GM10248 (cell line): ENCODE measurements around the gene PIP4K2A.
"Not testable (repeated sequence)": the region's sequence is repeated elsewhere in the genome, so short reads cannot be mapped to it uniquely, and the experiment has no call there.

ENCODE experiments used
- CTCF ChIA-PET: fragments of 300-600 bp; sonication (Branson Sonifier 250); formaldehyde crosslinking; extraction: SDS; loops from one replicate; lab custom pipeline; 2021; ENCODE audit warnings: antibody characterized with exemption; lab: Yijun Ruan, JAX
- POLR2A ChIA-PET: fragments of 350-650 bp; sonication (Branson Sonifier 250); formaldehyde crosslinking; extraction: SDS; loops from one replicate; lab custom pipeline; 2020; ENCODE audit warnings: antibody characterized with exemption; lab: Yijun Ruan, JAX
- DNase-seq: peaks from one replicate; pipeline ENCODE4 v3.0.0; 2012; ENCODE audit errors: extremely low spot score
- TF ChIP-seq, protein P1 (sequence below): IDR thresholded peaks from 2 replicates; pipeline ENCODE4 v1.5.1; 2012; ENCODE audit warnings: mild to moderate bottlenecking, low read depth; ENCODE audit errors: extremely low read depth, missing control alignments, control extremely low read depth

PIP4K2A gene

DNA sequence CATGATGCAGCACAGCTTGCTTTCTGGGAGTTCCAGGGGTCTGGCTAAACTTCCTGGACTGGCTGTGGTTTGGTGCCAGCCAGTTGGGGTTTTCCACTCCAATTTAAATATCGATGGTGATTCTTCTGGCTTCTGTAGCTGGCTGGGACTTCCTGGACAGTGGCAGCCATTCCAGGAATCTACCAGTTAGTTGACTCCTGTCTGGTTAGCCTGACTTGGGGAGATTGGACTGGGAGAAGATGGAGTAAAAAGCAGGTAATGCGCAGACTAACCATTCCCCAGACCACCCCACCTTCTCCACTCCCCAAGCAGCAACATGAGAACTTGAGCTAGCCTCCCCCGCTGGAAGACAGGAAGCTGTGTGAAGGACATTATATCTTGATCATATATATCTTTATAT, 6.3 kb upstream of the PIP4K2A start:
- ChIA-PET CTCF (interaction anchor here (1.2 to 1.4 kb wide), 3 partner anchors 12 to 51 kb away, joined by 3 to 5 read pairs (median 4); no protein-coding TSS in a partner anchor), POLR2A (no interaction called here)
- TF ChIP-seq, protein P1, sequence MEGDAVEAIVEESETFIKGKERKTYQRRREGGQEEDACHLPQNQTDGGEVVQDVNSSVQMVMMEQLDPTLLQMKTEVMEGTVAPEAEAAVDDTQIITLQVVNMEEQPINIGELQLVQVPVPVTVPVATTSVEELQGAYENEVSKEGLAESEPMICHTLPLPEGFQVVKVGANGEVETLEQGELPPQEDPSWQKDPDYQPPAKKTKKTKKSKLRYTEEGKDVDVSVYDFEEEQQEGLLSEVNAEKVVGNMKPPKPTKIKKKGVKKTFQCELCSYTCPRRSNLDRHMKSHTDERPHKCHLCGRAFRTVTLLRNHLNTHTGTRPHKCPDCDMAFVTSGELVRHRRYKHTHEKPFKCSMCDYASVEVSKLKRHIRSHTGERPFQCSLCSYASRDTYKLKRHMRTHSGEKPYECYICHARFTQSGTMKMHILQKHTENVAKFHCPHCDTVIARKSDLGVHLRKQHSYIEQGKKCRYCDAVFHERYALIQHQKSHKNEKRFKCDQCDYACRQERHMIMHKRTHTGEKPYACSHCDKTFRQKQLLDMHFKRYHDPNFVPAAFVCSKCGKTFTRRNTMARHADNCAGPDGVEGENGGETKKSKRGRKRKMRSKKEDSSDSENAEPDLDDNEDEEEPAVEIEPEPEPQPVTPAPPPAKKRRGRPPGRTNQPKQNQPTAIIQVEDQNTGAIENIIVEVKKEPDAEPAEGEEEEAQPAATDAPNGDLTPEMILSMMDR = no peak
- no peak for DNase-seq

DNA sequence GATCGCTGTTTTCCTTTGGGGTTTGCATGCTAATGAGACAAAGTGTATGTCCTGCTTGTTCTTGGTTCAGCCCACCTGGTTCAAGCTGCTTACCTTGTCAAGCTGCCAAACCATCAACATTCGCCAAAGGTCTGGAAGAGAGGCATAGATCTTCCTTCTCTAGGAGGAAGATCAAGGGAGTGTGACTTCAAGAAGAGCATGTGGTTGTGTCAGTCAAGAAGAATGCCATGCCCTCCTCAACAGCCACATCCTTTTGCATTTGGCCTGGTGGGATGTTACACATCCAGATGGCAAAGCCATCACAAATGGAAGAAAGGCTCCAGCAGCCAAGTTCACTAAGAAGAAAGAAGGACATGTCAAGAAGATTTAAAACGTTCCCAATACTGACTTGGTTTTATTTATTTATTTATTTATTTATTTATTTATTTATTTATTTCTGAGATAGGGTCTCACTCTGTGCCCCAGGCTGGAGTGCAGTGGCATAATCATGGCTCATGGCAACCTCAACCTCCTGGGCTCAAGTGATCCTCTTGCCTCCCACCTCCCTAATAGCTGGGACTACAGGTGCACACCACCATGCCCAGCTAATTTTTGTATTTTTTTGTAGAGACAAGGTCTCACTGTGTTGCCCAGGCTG, 5.1 kb upstream of the PIP4K2A start:
- TF ChIP-seq, protein P1 = no peak
- CTCF ChIA-PET = interaction anchor here (1.2 to 1.4 kb wide), 2 partner anchors 13 to 50 kb away, joined by 4 to 5 read pairs; no protein-coding TSS in a partner anchor
- DNase-seq = no peak
- POLR2A ChIA-PET = no interaction called here

DNA sequence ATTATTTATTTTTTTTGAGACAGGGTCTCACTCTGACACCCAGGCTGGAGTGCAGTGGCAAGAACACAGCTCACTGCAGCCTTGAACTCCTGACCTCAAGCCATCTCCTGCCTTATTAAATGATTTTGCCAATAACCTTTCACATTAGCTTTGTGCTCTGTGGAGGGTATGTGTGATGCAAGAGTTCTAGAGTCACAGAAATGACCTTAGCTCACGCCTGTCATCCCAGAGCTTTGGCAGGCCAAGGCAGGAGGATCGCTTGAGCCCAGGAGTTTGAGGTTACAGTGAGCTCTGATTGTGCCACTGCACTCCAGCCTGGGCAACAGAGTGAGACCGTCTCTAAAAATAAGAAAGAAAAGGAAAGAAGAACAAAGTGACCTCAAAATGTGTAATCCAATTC, 4.3 kb upstream of the PIP4K2A start:
- DNase-seq, POLR2A ChIA-PET: not testable (repeated sequence)
- CTCF ChIA-PET = interaction anchor here (1.7 kb wide), 1 partner anchor 14 kb away, joined by 3 read pairs; no protein-coding TSS in a partner anchor

DNA sequence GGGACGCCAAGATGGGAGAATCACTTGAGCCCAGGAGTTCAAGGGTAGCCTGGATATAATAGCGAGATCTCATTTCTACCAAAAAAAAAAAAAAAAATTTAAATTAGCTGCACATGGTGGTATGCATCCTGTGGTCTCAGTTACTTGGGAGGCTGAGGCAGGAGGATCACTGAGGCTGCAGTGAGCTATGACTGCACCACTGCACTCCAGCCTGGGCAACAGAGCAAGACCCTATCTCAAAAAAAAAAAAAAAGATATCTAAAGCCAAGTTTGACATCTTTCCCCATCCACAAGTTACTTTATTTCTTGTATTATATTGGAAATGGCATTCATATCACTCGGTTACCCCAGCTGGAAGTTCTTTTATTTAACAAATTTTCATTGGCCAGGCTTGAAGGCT, 3.4 kb upstream of the PIP4K2A start:
- CTCF ChIA-PET = interaction anchor here (1.7 kb wide), 1 partner anchor 15 kb away, joined by 3 read pairs; no protein-coding TSS in a partner anchor
- TF ChIP-seq, protein P1 = no peak
- DNase-seq = no peak
- POLR2A ChIA-PET = no interaction called here

DNA sequence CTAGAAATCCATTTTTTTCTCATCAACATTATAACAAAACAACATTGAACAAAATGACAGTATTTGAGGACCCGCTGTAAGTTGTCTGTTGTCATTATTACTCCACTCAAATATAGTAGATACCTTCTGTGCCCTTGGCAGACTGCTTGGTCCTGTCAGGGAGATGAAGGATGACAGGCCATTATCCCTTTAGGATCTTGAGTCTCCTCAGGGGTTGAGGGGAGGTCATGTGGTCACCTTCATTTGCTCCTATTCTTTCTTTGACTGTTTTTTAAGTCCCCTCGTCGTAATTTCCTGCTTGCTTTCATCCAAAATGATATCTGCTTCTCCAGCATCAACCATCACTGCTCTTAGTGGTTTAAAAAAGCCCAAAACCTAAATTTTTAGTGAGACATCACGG, 2.6 kb upstream of the PIP4K2A start:
- CTCF ChIA-PET = interaction anchor here (1.7 kb wide), 1 partner anchor 16 kb away, joined by 3 read pairs; no protein-coding TSS in a partner anchor
- no peak for DNase-seq
- TF ChIP-seq, protein P1 = no peak
- POLR2A ChIA-PET = no interaction called here

DNA sequence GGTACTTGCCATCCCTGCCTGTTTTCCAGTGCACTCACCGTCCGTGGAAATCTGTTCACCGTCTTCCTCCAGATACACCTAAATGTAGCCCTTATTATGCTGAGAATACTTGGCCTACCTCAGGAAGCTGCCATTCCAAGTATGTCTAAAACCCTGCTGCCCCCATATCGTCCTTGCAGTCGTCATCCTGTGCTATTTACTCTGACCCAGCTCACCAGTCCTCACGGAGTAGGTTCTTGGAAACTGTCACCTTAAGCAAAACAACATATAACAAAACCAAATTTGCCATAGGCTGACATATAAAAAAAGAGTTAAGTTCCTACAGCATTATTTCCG, 880 bp upstream of the PIP4K2A start:
- TF ChIP-seq, protein P1 = no peak
- POLR2A ChIA-PET = no interaction called here
- CTCF ChIA-PET = interaction anchor here (1.1 kb wide), 1 partner anchor 9 kb away, joined by 4 read pairs; no protein-coding TSS in a partner anchor
- no peak for DNase-seq

DNA sequence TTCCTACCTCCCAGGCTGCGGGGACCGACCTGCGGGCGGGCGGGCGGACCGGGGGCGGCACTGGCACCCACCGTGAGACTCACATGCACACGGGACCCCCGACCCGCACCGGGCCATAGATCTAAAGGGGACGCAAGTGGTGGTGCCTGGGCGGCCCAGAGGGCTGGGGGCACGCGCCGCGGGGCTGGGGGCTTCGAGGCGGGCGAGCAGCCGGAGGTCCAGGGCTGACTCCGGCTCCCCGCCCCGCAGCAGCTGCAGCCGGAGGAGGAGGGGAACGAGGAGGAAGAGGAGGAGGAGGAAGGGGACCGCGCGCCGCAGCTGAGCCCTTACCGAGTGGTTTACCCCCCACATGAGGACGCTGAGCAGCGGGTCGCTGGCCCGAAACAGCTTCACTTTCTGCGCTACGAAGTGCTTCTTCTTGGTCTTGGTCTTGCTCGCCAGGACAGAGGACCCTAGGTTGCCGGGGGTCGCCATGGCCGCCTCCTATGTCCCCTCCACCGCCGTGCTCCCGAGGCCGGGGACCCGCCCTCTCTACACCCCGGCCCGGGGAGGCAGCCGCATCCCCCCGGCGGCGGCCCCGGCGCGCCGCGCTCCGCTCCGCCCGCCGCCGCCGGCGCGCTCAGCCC, 412 bp downstream of the PIP4K2A start:
- ChIA-PET CTCF (interaction anchor here (1.0 to 1.6 kb wide), 3 partner anchors 10 to 139 kb away, joined by 3 to 4 read pairs (median 3); no protein-coding TSS in a partner anchor), POLR2A (no interaction called here)
- no peak for DNase-seq
- TF ChIP-seq, protein P1 = no peak
